AG20443 (cell line): Measurements from ENCODE around the gene DDX23.
A peak's percentile ranks its signal among the peaks of the same experiment; 100 is the strongest.
"Not testable (repeated sequence)": the region's sequence is repeated elsewhere in the genome, so short reads cannot be mapped to it uniquely, and the experiment has no call there.

Experiments used
- DNase-seq: peaks from one replicate; pipeline ENCODE4 v3.0.0; 2012; ENCODE audit warnings: low spot score, mixed read lengths

Gene DDX23

DNA sequence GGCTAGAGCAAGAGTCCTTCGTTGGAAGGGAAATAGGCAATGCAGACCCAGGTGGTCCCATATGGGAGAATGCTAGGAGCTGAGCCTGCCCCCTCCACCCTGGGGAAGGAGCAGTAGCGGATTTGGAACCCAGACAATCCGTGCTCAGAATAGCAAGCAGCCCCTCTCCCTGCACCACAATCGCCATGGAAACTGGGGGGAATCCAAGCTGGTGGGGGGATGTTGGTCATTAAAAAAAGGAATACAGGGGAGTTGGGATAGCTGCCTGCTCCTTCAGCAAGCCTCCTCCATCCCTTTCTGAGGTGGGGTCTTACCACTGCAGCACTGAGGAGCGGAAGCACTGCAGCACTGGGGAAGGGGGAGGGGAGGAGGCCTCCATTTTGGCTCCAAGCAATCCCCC is 10.8 kb upstream of the DDX23 start:
- DNase-seq: no peak

DNA sequence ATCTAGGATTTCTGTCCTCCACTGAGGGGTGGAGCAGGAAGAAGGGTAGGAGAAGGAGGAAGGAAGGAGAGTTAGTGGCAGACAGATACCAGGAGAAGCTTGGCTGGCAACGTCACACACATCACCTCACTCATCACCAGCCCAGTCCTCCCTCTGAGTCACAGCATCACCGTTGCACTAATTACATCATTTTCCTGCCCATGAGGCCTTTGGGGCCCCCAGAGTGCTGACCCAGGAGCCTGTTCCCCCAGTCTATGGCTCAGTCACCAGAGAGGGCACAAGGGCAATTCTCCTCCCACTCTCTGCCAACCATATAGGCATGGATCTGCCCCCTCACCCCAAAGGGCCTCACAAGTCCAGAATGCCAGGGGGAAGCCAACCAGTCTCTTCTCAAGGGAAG is 9.1 kb upstream of the DDX23 start:
- DNase-seq: no peak

DNA sequence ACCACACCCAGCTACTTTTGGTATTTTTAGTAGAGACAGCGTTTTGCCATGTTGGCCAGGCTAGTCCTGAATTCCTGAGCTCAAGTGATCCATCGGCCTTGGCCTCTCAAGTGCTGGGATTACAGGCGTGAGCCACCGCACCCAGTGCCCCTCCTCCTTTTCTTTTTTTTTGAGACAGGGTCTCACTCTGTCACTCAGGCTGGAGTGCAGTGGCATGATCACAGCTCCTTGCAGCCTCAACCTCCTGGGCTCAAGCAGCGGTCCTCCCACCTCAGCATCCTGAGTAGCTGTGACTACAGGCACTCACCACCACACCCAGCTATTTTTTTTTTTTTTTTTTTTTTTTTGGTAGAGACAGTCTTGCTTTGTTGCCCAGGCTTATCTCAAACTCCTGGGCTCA is 8.3 kb upstream of the DDX23 start:
- not testable (repeated sequence) for DNase-seq

DNA sequence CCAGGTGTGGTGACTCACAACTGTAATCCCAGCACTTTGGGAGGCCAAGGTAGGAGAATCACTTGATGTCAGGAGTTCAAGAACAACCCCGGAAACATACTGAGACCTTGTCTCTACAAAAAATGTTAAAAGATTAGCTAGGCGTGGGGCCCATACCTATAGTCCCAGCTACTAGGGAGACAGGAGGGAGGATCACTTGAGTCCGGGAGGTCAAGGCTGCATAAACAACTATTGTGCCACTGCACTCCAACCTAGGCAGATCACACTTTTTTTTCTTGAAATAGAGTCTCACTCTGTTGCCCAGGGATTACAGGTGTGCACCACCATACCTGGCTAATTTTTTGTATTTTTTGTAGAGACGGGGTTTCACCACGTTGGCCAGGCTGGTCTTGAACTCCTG is 7.6 kb upstream of the DDX23 start:
- no peak for DNase-seq

DNA sequence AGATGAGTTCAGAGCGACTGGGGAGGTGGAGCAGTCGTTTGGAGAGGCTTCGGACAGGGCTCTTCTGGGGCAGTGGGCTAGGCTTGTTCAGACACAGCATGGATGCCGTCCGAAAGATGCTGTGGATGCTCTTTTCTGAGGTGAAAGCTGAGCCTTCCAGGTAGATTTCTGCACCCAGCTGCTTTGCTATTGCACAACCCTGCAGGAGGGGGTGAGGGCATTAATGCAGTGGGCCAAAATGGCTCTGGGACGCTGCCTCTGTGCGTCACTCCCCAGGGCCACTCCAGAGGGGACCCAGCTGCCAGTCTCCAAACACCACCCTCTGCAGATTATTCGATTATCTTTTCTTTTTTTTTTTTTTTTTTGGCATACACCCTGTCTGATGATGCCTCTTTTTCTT is 6.1 kb upstream of the DDX23 start:
- no peak for DNase-seq

DNA sequence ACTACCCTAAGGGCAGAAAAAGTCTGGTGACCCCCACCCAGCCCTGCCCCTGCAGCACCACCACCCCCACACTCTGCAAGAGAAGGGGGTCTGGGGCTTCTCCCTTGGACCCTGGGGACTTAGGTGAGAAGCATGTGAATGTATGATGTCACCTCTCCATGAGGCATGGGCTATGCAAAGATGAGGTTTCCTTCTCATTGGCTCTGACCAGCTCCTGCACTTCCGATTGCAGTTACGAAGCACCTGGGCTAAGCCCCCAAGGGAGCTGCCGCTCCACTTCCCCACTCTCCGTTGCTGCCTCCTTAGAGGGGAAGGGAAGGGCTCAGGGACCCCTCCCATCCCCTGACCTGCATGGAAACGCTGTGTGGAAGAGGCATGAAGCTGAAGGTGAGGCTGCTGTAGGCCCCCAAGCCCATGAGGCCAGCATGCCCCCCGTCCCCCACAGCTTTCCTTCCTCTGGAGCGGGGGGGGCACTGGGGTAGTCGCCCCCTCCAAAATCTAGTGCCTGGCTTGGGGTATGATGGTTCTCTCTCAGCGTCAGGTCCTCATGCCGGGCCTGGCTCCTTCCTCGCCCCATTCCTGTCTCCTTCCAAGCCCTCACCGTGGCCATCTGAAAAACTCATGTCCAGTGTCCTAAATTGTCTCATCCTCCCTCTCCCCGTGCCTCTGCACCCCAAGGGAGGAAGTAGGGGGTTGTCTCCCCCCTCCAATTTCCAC is 5.5 kb upstream of the DDX23 start:
- DNase-seq: no peak

DNA sequence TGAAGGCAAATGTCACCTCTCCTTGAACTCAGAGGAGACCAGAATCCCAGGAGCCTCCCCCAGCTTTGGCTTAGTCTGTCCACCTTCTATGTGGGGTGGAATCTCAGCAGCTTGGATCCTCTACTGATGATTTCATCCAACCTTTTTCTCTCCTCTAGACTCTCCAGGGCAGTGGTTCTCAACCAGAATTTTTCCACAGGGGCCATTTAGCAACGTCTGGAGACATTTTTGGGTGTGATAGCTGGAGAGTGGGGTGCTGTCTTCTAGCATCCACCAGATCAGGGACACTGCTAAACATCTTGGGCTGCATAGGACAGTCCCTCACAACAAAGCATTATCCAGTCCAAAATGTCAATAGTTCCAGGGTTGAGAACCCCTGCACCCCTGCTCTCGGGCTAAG is 4.4 kb upstream of the DDX23 start:
- no peak for DNase-seq

DNA sequence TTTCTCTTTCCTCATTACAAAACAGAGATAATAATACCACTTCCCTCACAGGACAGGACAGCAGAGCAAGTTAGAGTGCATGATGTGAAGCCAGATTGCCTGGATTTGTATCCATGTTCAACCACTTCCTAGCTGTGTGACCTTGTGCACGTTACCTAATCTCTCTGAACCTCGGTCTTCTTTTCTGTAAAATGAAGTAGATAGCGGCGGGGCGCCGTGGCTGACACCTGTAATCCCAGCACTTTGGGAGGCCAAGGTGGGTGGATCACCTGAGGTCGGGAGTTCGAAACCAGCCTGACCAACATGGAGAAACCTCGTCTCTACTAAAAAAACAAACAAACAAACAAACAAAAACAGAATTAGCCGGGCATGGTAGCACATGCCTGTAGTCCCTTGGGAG is 3.0 kb upstream of the DDX23 start:
- not testable (repeated sequence) for DNase-seq

DNA sequence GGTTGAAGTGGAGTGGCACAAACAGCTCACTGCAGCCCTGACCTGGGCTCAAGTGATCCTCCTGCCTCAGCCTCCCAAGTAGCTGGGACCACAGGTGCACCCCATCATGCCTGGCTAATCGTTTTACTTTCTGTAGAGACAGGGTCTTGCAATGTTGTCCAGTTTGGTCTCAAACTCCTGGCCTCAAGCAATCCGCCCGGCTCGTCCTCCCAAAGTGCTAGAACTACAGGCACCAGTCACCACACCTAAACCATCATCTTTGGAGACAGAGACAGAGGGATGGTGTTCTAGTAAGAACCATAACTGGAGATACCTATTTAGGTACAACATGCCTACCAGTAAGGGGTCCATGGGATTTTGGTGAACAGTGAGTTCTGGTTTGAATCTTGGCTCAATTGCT is 2.5 kb upstream of the DDX23 start:
- DNase-seq: no peak

DNA sequence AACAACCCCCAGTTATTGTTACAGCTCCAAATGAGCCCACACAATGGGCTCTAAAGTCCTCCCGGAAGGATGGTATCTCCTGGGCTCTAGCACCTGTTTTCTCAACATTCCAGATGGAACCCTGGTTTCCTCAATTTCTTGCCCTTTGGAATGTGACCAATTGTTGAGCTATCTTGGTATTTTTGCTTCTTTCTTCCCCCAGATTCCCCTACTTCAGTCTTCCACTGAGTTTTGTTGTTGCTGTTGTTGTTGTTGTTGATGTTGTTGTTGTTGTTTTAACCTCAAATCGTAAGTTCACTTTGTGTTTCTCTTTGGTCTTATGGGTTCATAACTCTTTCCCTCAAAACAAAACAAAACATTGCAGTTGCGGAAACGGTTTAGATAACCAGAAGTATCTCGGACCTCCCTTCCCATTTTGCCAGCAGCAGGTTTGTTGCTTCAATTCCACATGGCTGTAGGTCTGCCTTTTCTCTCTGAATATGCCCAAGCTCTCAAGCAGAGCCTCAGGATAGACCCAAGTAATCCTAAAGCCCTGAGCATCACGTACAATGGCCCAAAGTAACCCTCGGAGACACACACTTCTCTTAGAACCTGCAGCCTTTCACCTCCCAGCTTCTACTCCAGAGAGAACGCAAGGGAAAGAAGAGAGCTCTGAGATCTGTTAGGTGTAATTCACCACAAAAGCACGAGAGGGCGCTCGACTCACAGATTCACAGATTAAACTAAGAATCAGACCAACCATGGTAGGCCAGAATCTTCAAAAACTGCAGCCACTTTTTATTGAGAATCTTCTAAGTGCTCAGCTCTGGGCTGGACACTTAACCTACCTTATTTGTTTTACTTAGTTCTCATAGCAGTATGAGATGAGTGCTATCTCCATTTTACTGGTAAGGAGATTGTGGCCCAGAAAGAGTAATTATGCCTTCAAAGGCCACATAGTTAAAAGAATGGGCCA is 1.0 kb upstream of the DDX23 start:
- peak; percentile 80 for DNase-seq

DNA sequence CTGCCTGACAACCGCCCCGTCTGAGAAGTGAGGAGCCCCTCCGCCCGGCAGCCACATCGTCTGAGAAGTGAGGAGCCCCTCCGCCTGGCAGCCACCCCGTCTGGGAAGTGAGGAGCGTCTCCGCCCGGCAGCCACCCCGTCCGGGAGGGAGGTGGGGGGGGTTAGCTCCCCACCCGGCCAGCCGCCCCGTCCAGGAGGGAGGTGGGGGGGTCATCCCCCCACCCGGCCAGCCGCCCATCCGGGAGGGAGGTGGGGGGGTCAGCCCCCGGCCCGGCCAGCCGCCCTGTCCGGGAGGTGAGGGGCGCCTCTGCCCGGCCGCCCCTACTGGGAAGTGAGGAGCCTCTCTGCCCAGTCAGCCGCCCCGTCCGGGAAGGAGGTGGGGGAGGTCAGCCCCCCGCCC is 9.9 kb downstream of the DDX23 start:
- DNase-seq: not testable (repeated sequence)

DNA sequence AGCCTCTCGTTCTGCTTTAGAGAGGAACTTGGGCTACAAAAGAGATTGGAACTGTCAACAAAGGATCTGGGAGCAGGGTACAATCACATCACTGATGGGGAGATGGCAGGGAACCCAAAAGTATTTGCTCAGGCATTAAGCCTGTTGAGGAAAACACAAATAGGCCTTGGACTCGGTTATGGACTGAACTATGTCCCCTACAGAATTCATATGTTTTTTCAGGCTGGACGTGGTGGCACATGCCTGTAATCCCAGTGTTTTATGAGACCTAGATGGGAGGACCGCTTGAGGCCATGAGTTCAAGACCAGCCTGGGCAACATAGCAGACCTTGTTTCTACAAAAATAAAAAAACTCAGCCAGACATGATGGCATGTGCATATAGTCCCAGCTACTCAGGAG is 13.9 kb downstream of the DDX23 start:
- no peak for DNase-seq

DNA sequence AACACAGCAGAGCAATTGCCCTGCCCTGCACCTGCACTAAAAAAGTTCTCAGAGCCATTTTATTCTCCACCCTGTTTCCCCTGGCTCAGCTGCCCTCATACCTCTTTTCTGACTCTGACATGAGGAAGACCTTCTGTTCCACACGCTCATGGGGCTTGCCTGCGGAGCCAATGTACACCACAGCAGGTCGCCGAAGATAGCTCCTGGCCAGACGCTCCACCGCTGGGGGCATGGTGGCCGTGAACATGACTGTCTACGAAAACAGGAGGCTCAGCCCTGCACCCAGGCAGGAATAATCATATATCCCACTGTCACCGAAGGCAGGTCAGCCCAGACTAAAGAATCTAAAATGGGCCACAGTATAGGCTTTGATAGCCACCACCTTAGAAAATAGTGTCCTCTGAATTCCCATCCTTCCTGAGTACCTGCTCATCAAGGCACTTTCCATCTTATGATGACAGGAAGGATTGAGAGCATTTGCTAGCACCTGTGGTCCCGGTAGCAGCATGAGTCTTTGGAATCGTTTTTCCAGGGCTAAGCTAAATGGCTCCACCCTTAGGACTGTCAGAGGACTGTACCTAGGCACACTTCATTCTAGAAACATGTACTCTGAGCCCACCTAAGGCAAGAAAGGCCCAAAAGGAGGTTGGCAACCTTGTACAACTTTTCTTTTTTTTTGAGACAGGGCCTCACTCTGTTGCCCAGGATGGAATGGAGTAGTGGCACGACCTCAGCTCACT is 19.5 kb downstream of the DDX23 start:
- DNase-seq: no peak

DNA sequence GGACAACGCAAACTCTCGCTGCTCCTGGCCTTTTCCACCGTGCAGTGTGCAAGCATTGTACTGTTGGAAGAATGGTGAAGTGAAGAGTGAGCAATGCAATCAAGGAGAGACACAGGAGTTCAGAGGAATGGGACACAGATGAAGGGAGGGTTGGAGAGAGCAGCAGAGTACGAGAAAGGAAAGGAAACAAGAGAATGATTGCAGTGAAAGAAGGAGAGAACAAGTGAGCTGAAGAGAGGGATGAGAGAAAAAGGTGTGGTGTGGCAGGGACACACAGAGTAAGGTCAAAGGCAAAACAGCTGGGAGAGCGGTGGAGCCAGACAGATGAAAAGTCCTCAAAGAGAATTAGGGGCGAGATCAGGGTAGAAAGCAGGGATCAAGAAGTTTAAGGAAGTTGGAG is 20.7 kb downstream of the DDX23 start:
- no peak for DNase-seq

DNA sequence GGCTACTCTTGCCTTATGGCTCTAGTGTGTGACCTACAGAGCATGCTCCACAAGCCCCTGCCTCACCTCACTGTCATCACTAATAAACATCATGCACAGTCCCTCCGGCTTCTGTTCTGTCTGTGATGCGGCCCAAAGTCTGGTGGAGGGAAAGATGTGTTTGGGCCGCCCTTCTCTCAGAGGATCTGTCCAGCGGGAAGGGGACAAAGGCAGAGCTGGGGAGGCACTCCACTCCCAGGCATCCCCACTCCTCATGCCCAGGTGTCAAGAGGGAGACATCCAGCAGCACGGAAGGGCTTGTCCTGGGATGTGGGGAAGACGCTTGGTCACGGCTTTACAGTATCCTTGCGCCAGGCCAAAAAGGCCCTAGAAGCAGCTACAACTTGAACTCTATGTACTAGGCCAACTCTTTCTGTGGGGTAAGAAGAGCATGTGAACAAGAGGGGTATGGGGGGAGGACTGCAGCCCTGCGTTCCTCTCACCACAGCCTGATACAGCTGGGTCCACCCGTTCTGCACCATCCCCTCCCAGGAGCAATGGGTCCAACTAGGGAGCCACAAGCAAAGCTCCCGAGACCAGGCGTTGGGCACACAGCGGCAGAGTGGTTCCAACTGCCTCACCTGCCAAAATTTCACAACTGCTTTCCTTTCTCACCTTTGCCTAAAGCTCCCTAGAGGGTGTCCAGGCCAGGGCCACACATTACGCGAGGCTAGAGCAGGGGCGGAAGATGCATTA is 23.0 kb downstream of the DDX23 start:
- DNase-seq: no peak

DNA sequence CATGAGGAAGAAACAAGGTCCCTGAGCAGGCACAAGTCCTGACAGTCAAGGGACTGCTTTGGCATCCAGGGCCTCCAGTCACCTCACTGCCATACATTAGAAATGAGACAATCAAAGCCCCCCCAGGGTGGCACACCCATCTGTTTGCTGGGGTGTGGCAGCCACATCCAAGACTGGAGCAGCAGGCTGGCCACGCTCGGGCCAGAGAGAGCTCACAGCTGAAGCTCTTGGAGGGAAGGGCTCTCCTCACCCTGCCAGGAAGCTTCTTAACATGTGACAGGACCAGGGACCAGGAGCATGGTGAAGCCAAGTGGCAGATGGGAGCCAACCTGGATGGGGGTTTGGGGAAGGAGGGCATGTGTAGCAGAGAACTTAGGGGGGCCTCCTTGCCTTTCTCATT is 23.7 kb downstream of the DDX23 start:
- DNase-seq: no peak

DNA sequence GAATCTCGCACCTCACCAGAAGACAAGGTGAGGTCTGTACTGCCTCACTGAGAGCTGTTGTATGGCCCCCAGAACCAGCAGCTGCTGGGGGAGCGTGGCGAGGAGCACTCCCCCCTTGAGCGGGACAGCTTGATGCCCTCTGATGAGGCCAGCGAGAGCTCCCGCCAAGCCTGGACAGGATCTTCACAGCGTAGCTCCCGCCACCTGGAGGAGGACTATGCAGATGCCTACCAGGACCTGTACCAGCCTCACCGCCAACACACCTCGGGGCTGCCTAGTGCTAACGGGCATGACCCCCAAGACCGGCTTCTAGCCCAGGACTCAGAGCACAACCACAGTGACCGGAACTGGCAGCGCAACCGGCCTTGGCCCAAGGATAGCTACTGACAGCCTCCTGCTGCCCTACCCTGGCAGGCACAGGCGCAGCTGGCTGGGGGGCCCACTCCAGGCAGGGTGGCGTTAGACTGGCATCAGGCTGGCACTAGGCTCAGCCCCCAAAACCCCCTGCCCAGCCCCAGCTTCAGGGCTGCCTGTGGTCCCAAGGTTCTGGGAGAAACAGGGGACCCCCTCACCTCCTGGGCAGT is 24.4 kb downstream of the DDX23 start:
- no peak for DNase-seq

DNA sequence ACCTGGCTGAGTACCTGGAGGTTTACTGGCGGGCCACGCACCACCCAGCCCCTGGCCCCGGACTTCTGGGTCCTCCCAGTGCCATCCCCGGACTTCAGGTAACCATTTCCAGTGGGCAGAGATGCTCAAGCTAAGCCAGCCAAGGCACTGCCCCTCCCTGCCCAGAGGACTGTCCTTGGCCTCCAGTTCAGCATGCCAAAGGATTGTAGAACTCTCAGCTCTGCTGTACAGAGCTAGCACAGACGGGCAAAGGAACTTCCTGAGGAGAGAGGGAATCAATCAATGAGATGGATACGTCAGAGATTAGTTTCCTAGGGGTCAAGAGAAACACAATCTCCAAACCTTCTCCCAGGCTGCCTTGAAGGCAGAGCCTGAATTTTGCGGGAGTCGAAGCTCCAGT is 24.9 kb downstream of the DDX23 start:
- DNase-seq: no peak

DNA sequence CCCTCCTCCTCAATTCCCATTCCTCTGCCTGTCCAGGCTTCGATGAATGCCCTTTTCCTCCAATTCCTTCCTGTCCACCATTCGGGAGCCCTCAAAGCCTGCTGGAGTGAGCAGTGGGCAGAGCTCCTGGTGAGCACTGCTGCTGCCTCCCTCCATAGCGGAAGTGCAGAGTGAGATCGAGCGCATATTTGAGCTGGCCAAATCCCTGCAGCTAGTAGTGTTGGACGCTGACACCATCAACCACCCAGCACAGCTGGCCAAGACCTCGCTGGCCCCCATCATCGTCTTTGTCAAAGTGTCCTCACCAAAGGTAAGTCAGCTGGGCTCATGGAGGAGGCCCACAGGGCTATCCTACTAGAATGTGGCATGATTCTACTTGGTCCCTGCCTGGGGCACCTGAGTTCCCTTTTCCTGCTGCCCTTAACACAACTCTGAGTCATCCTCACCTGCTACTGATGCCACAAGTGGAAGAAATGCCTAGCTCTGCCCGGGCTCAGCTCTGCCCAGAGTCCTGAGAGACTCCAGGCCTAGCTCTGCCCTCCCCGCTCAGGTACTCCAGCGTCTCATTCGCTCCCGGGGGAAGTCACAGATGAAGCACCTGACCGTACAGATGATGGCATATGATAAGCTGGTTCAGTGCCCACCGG is 25.6 kb downstream of the DDX23 start:
- DNase-seq: no peak

DNA sequence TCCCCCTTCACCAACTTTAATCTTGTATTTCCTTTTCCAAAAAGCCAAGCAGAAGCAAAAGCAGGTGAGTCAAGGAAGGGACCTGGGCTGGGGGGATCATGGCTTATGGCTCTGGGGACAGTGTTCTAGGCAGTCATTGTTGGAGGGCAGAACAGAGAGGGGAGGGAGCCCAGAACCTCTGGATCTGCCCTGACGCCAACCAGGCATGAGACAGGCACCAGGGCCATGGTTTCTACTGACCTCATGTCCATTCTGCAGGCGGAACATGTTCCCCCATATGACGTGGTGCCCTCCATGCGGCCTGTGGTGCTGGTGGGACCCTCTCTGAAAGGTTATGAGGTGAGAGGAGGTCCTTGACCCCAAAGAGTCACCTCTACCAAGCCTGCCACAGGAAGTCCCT is 27.1 kb downstream of the DDX23 start:
- no peak for DNase-seq

DNA sequence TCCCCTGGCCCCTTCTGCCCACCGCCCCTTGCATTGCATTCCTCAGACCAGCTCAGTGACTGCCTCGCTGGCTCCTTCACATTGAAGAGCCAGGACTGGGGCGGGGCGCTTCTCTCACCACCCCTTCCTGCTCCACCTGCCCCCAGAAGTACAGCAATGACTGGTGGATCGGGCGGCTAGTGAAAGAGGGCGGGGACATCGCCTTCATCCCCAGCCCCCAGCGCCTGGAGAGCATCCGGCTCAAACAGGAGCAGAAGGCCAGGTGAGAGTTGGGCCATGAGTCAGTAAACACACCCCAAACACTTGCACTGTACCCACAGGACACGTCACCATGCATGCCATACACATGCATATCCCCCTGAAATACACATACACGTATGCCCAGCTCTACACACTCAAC is 27.9 kb downstream of the DDX23 start:
- no peak for DNase-seq
